Erythroblast (primary cell): ENCODE data around the gene CLCF1.
"Not testable (repeated sequence)": the region's sequence is repeated elsewhere in the genome, so short reads cannot be mapped to it uniquely, and the experiment has no call there.

ENCODE experiments used
- DNase-seq, 2 experiments: peaks; one replicate each; lab custom pipeline; 2025; lab: John Stamatoyannopoulos, UW
- GATA1 ChIP-seq: IDR thresholded peaks from 2 replicates; pipeline ENCODE4 v1.6.1; 2011; ENCODE audit warnings: low read depth, mild to moderate bottlenecking, control low read depth, low read length, moderate library complexity
- POLR2A ChIP-seq: IDR thresholded peaks from 2 replicates; pipeline ENCODE4 v1.6.1; 2011; ENCODE audit warnings: mild to moderate bottlenecking, low read length

The CLCF1 gene

GRCh38 chr11:67402192-67402839 is 28.9 kb upstream of the CLCF1 start:
- not testable (repeated sequence) for DNase-seq
- peak; percentile 77 for TF ChIP-seq POLR2A

GRCh38 chr11:67401495-67402191 is 28.2 kb upstream of the CLCF1 start, which contains the start of gene PPP1CA:
Gene PPP1CA, minus strand, starts transcription at chr11:67401858. Its CDS starts 76 bp downstream, at chr11:67401782.
- DNase-seq: peak; percentile 93 to 97
- no peak for TF ChIP-seq GATA1
- peak; percentile 53 for TF ChIP-seq POLR2A

GRCh38 chr11:67400942-67401494 is 27.6 kb upstream of the CLCF1 start:
- TF ChIP-seq POLR2A (no peak), GATA1 (no peak)

GRCh38 chr11:67400251-67400941 is 27.0 kb upstream of the CLCF1 start:
- no peak for DNase-seq
- TF ChIP-seq POLR2A (peak; percentile 32), GATA1 (no peak)

More at GRCh38 chr11:67400942-67401494, 27.6 kb upstream of the CLCF1 start:
- no peak for DNase-seq

GRCh38 chr11:67398661-67399563 is 25.5 kb upstream of the CLCF1 start:
- no peak for TF ChIP-seq GATA1
- TF ChIP-seq POLR2A: no peak
- DNase-seq: no peak

GRCh38 chr11:67397986-67398660 is 24.7 kb upstream of the CLCF1 start:
- DNase-seq: no peak
- no peak for TF ChIP-seq POLR2A
- TF ChIP-seq GATA1: no peak

- TF ChIP-seq GATA1 (no peak), POLR2A (peak; percentile 22)
Observed at GRCh38 chr11:67397536-67397935, 24.1 kb upstream of the CLCF1 start.

GRCh38 chr11:67396587-67397389 is 23.4 kb upstream of the CLCF1 start:
- no peak for TF ChIP-seq GATA1
- no peak for TF ChIP-seq POLR2A
- DNase-seq: no peak

More at GRCh38 chr11:67397536-67397935, 24.1 kb upstream of the CLCF1 start:
- DNase-seq: peak; percentile 63 to 64

- TF ChIP-seq GATA1 (no peak), POLR2A (no peak)
Observed at GRCh38 chr11:67396259-67396581, 22.8 kb upstream of the CLCF1 start.

GRCh38 chr11:67395555-67396258 is 22.3 kb upstream of the CLCF1 start:
- no peak for DNase-seq
- TF ChIP-seq GATA1 (no peak), POLR2A (no peak)

More at GRCh38 chr11:67396259-67396581, 22.8 kb upstream of the CLCF1 start:
- no peak for DNase-seq

GRCh38 chr11:67393990-67394389 is 20.6 kb upstream of the CLCF1 start:
- no peak for DNase-seq
- TF ChIP-seq GATA1 (no peak), POLR2A (no peak)
